HepG2 (cell line): ENCODE data around the gene OSBP. TPM values are rescaled to one million over a fixed set of nuclear protein-coding genes. Genes with fewer than 3 reads are reported as not detected.

Experiments used
- ATAD3A ChIP-seq: sonication (generic); formaldehyde crosslinking; IDR thresholded peaks from 2 replicates; pipeline ENCODE4 v1.4.0; 2020; ENCODE audit warnings: missing genetic modification reagents
- BHLHE40 ChIP-seq: IDR thresholded peaks from 2 replicates; pipeline ENCODE4 v1.6.1; 2011; ENCODE audit warnings: low read length, improper control_type of control experiment
- CENPT ChIP-seq: sonication (generic); formaldehyde crosslinking; IDR thresholded peaks from 2 replicates; pipeline ENCODE4 v1.8.0; 2022; ENCODE audit warnings: low read depth, mild to moderate bottlenecking, moderate library complexity, missing genetic modification reagents
- DNMT1 ChIP-seq: sonication (generic); formaldehyde crosslinking; IDR thresholded peaks from 2 replicates; pipeline ENCODE4 v1.5.1; 2020; ENCODE audit warnings: mild to moderate bottlenecking, missing genetic modification reagents
- FOSL2 ChIP-seq: sonication (generic); formaldehyde crosslinking; IDR thresholded peaks from 2 replicates; pipeline ENCODE4 v1.4.0; 2020; ENCODE audit warnings: missing genetic modification reagents
- FOXM1 ChIP-seq: sonication (generic); formaldehyde crosslinking; IDR thresholded peaks from 2 replicates; pipeline ENCODE4 v1.5.0; 2020; ENCODE audit warnings: missing genetic modification reagents
- GFI1 ChIP-seq: sonication (generic); formaldehyde crosslinking; IDR thresholded peaks from 2 replicates; pipeline ENCODE4 v1.5.0; 2020; ENCODE audit warnings: missing genetic modification reagents, mild to moderate bottlenecking, borderline replicate concordance
- KAT7 ChIP-seq: IDR thresholded peaks from 2 replicates; pipeline ENCODE4 v1.6.1; 2018; ENCODE audit warnings: borderline replicate concordance, missing compliant biosample characterization
- MLLT10 ChIP-seq: sonication (generic); formaldehyde crosslinking; IDR thresholded peaks from 2 replicates; pipeline ENCODE4 v1.4.0; 2020; ENCODE audit warnings: missing genetic modification reagents
- MYPOP ChIP-seq: sonication (generic); formaldehyde crosslinking; IDR thresholded peaks from 2 replicates; pipeline ENCODE4 v1.8.1; 2023; ENCODE audit warnings: mild to moderate bottlenecking, moderate library complexity, missing genetic modification reagents
- NFE2L1 ChIP-seq: sonication (generic); formaldehyde crosslinking; IDR thresholded peaks from 2 replicates; pipeline ENCODE4 v1.4.0; 2020; ENCODE audit warnings: missing genetic modification reagents, mild to moderate bottlenecking, borderline replicate concordance
- ONECUT2 ChIP-seq: sonication (generic); formaldehyde crosslinking; IDR thresholded peaks from 2 replicates; pipeline ENCODE4 v1.4.0; 2020; ENCODE audit warnings: missing genetic modification reagents
- SNRNP70 ChIP-seq: fragments of 200-400 bp; formaldehyde crosslinking; IDR thresholded peaks from 2 replicates; pipeline ENCODE4 v1.6.1; 2017; ENCODE audit warnings: mild to moderate bottlenecking, low read depth, low read length, moderate library complexity
- TARDBP ChIP-seq: sonication (generic); formaldehyde crosslinking; IDR thresholded peaks from 2 replicates; pipeline ENCODE4 v1.8.0; 2022; ENCODE audit warnings: mild to moderate bottlenecking, missing genetic modification reagents
- TBX2 ChIP-seq: sonication (generic); formaldehyde crosslinking; IDR thresholded peaks from 2 replicates; pipeline ENCODE4 v1.5.0; 2020; ENCODE audit warnings: missing genetic modification reagents, mild to moderate bottlenecking, borderline replicate concordance
- TERF1 ChIP-seq: sonication (generic); formaldehyde crosslinking; IDR thresholded peaks from 2 replicates; pipeline ENCODE4 v1.8.0; 2022; ENCODE audit warnings: mild to moderate bottlenecking, missing genetic modification reagents, moderate library complexity
- TFAP4 ChIP-seq: sonication (generic); IDR thresholded peaks from 2 replicates; pipeline ENCODE4 v1.6.1; 2016; ENCODE audit warnings: low read depth, borderline replicate concordance
- TMF1 ChIP-seq: sonication (generic); formaldehyde crosslinking; IDR thresholded peaks from 2 replicates; pipeline ENCODE4 v1.8.1; 2022; ENCODE audit warnings: low read depth, missing genetic modification reagents
- ZBTB34 ChIP-seq: sonication (generic); formaldehyde crosslinking; IDR thresholded peaks from 2 replicates; pipeline ENCODE4 v1.8.0; 2022; ENCODE audit warnings: mild to moderate bottlenecking, missing genetic modification reagents
- ZMYM4 ChIP-seq: sonication (generic); formaldehyde crosslinking; IDR thresholded peaks from 2 replicates; pipeline ENCODE4 v1.8.1; 2023; ENCODE audit warnings: mild to moderate bottlenecking, missing genetic modification reagents
- ZNF30 ChIP-seq: sonication (generic); formaldehyde crosslinking; IDR thresholded peaks from 2 replicates; pipeline ENCODE4 v1.5.0; 2020; ENCODE audit warnings: mild to moderate bottlenecking, missing genetic modification reagents
- ZNF337 ChIP-seq: sonication (generic); formaldehyde crosslinking; IDR thresholded peaks from 2 replicates; pipeline ENCODE4 v1.5.1; 2020; ENCODE audit warnings: missing genetic modification reagents, low read depth, mild to moderate bottlenecking, borderline replicate concordance
- ZNF430 ChIP-seq: sonication (generic); formaldehyde crosslinking; IDR thresholded peaks from 2 replicates; pipeline ENCODE4 v1.9.0; 2021; ENCODE audit warnings: mild to moderate bottlenecking, missing genetic modification reagents
- ZNF576 ChIP-seq: sonication (generic); formaldehyde crosslinking; IDR thresholded peaks from 2 replicates; pipeline ENCODE4 v1.4.0; 2020; ENCODE audit warnings: mild to moderate bottlenecking, missing genetic modification reagents
- ZNF589 ChIP-seq: sonication (generic); formaldehyde crosslinking; conservative IDR thresholded peaks from 2 replicates; pipeline ENCODE4 v1.8.0; 2022; ENCODE audit warnings: mild to moderate bottlenecking, moderate library complexity, missing genetic modification reagents
- ZNF766 ChIP-seq: sonication (generic); formaldehyde crosslinking; IDR thresholded peaks from 2 replicates; pipeline ENCODE4 v1.5.0; 2020; ENCODE audit warnings: missing genetic modification reagents, borderline replicate concordance
- polyA plus RNA-seq, 8 experiments: library from polyadenylated mRNA; depleted of rRNA in 3 of 8; stranded (reverse) in 7 of 8; unstranded in 1 of 8; fragments of >200 nt; fragmentation: Illumina TruSeq in 4 of 8; extraction: Trizol in 4 of 8; gene quantifications; 2 replicates each; pipeline versions ENCODE4 v1.2.1 to v1.2.3, GENCODE V29; 2011 to 2016; ENCODE audit warnings: low read depth in 4 of 8, missing spikeins in 1 of 8, mixed read lengths in 1 of 8; ENCODE audit not compliant: insufficient read depth in 1 of 8
- total RNA-seq, 5 experiments: library from RNA; depleted of rRNA; stranded (reverse); fragments of >200 nt; fragmentation: Illumina TruSeq; extraction: Trizol; gene quantifications; 2 replicates each; pipeline ENCODE4 v1.2.3, GENCODE V29; 2016; ENCODE audit warnings: low read depth in 1 of 5

OSBP gene
- total and polyA plus RNA-seq, 2 of the 13 experiments (the other 11 are each of a cell fraction or from before 2014, with no cell fraction given): 12.1 to 13.5 TPM

- TF ChIP-seq ATAD3A (no peak), ONECUT2 (peak; percentile 4; the same call in 1 of the 2 replicates), TMF1 (CRISPR knock-in tag) (no peak), ZNF30 (CRISPR knock-in tag) (no peak), ZMYM4 (CRISPR knock-in tag) (no peak; the same call in 1 of the 2 replicates), ZNF430 (CRISPR knock-in tag) (no peak; the same call in 1 of the 2 replicates), NFE2L1 (CRISPR knock-in tag) (no peak), ZNF576 (CRISPR knock-in tag) (no peak), MYPOP (CRISPR knock-in tag) (peak; percentile 63; the same call in 1 of the 2 replicates), ZNF589 (CRISPR knock-in tag) (no peak), SNRNP70 (no peak), ZBTB34 (peak; percentile 13; the same call in 1 of the 2 replicates), TBX2 (CRISPR knock-in tag) (0 out of 2 replicates have a peak, but pooled peaks have one; percentile 11), FOXM1 (CRISPR knock-in tag) (no peak), TARDBP (CRISPR knock-in tag) (0 out of 2 replicates have a peak, but pooled peaks have one; percentile 24), KAT7 (0 out of 2 replicates have a peak, but pooled peaks have one; percentile 29), TERF1 (CRISPR knock-in tag) (no peak), CENPT (no peak), TFAP4 (no peak), DNMT1 (CRISPR knock-in tag) (no peak), MLLT10 (CRISPR knock-in tag) (no peak), ZNF766 (CRISPR knock-in tag) (no peak), ZNF337 (CRISPR knock-in tag) (no peak), BHLHE40 (no peak), GFI1 (CRISPR knock-in tag) (peak; percentile 59), FOSL2 (CRISPR knock-in tag) (no peak)
These were observed 59.3 kb downstream of the OSBP start (continued) for GRCh38 chr11:59556115-59556916.
